Stomach smooth muscle (tissue), 2 donors: ENCODE results near the gene RAD51B.

Experiments used
- H3K27ac ChIP-seq: one replicate; pipeline ENCODE4 v1.7.0; 2013; ENCODE audit warnings: mild to moderate bottlenecking, low read length, inconsistent platforms
- H3K27me3 ChIP-seq, 2 donors: one replicate each; pipeline ENCODE4 v1.7.0; 2013; ENCODE audit warnings: low read length in 2 of 2; ENCODE audit not compliant: insufficient read depth in 2 of 2, control insufficient read depth in 1 of 2
- H3K36me3 ChIP-seq, 2 donors: one replicate each; pipeline ENCODE4 v1.7.0; 2013; ENCODE audit warnings: low read length in 2 of 2; ENCODE audit not compliant: control insufficient read depth in 2 of 2, insufficient read depth in 2 of 2
- H3K4me1 ChIP-seq: one replicate; pipeline ENCODE4 v1.7.0; 2013; ENCODE audit warnings: low read length; ENCODE audit not compliant: control insufficient read depth, insufficient read depth
- H3K4me3 ChIP-seq, 2 donors: one replicate each; pipeline ENCODE4 v1.7.0; 2013; ENCODE audit warnings: low read length in 2 of 2
- H3K9ac ChIP-seq, 2 donors: one replicate each; pipeline ENCODE4 v1.7.0; 2013; ENCODE audit warnings: low read length in 2 of 2, mild to moderate bottlenecking in 1 of 2
- H3K9me3 ChIP-seq, 2 donors: one replicate each; pipeline ENCODE4 v1.7.0; 2013; ENCODE audit warnings: low read length in 2 of 2; ENCODE audit not compliant: control insufficient read depth in 2 of 2
- donor health status: healthy.
- donor health status: Pancreatic carcinoma.

Gene RAD51B

GRCh38 chr14:68719634-68720384, 900.2 kb downstream of the RAD51B start:
- Histone ChIP-seq H3K4me3 (no peak overlapping the region), H3K4me1 (no peaks in the 10 kb centered on the region), H3K9me3 (no peaks in the 10 kb centered on the region), H3K27me3 (no peaks in the 10 kb centered on the region), H3K9ac (no peak overlapping the region), H3K27ac (no peak overlapping the region), H3K36me3 (no peaks in the 10 kb centered on the region)

GRCh38 chr14:68722186-68722585, 902.6 kb downstream of the RAD51B start:
- Histone ChIP-seq H3K9me3 (no peaks in the 10 kb centered on the region), H3K36me3 (no peaks in the 10 kb centered on the region), H3K4me3 (no peak overlapping the region), H3K27me3 (no peaks in the 10 kb centered on the region), H3K9ac (no peak overlapping the region), H3K4me1 (no peaks in the 10 kb centered on the region), H3K27ac (no peak overlapping the region)

- peaks cover 4% of the 10 kb centered on the region for H3K4me1 ChIP-seq
- no peaks in the 10 kb centered on the region for H3K27me3 ChIP-seq
- no peak overlapping the region for H3K27ac ChIP-seq
These were observed 903.5 kb downstream of the RAD51B start for GRCh38 chr14:68722968-68723566.

GRCh38 chr14:68723808-68724268, 904.3 kb downstream of the RAD51B start:
- H3K9ac ChIP-seq = no peak overlapping the region
- H3K4me3 ChIP-seq = no peak overlapping the region
- no peaks in the 10 kb centered on the region for H3K36me3 ChIP-seq
- H3K4me1 ChIP-seq = peaks cover 4% of the 10 kb centered on the region
- no peak overlapping the region for H3K27ac ChIP-seq
- H3K9me3 ChIP-seq = no peaks in the 10 kb centered on the region
- no peaks in the 10 kb centered on the region for H3K27me3 ChIP-seq

More at GRCh38 chr14:68722968-68723566, 903.5 kb downstream of the RAD51B start:
- Histone ChIP-seq H3K4me3 (no peak overlapping the region), H3K9ac (no peak overlapping the region), H3K36me3 (no peaks in the 10 kb centered on the region), H3K9me3 (no peaks in the 10 kb centered on the region)

DNA sequence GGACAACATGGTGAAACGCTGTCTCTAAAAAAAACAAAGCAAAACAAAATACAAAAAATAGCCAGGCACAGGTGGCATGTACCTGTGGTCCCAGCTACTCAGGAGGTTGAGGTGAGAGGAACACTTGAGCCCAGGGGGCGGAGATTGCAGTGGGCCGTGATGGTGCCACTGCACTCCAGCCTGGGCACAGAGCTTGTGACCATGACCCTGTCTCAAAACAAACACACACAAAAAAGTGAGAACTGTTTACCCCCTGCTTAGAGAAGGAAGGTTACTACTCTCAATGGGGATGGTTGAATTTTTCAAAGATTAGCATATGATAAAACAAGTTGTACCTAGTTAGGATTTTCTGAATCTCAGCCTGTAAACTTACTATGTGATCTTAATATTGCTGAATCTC, 905.3 kb downstream of the RAD51B start:
- Histone ChIP-seq H3K9ac (no peak overlapping the region), H3K27me3 (no peaks in the 10 kb centered on the region), H3K9me3 (no peaks in the 10 kb centered on the region), H3K36me3 (no peaks in the 10 kb centered on the region), H3K27ac (no peak overlapping the region), H3K4me3 (no peak overlapping the region), H3K4me1 (peaks cover 4% of the 10 kb centered on the region)

DNA sequence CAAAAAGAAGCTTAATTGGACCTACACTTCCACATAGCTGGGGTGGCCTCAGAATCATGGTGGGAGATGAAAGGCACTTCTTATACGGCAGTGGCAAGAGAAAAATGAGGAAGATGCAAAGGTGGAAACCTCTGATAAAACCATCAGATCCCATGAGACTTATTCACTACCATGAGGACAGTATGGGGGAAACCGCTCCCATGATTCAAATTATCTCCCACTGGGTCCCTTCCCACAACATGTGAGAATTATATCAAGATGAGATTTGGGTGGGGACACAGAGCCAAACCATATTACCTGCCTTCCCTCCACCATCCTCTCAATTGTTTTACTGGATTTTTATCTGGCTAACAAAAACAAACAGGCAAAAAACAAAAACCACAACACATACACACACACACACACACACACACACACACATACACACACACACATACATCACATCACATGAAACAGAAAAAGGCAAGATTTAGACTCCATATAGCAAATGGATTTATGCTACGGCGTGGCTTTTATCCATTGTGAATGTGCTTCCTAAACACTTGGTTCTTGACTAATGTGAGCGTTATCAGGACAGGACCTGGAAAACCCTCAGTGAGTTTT, 906.6 kb downstream of the RAD51B start:
- Histone ChIP-seq H3K4me3 (no peak overlapping the region), H3K4me1 (peaks cover 4% of the 10 kb centered on the region), H3K9me3 (no peaks in the 10 kb centered on the region), H3K27ac (no peak overlapping the region), H3K27me3 (no peaks in the 10 kb centered on the region), H3K9ac (no peak overlapping the region), H3K36me3 (no peaks in the 10 kb centered on the region)

DNA sequence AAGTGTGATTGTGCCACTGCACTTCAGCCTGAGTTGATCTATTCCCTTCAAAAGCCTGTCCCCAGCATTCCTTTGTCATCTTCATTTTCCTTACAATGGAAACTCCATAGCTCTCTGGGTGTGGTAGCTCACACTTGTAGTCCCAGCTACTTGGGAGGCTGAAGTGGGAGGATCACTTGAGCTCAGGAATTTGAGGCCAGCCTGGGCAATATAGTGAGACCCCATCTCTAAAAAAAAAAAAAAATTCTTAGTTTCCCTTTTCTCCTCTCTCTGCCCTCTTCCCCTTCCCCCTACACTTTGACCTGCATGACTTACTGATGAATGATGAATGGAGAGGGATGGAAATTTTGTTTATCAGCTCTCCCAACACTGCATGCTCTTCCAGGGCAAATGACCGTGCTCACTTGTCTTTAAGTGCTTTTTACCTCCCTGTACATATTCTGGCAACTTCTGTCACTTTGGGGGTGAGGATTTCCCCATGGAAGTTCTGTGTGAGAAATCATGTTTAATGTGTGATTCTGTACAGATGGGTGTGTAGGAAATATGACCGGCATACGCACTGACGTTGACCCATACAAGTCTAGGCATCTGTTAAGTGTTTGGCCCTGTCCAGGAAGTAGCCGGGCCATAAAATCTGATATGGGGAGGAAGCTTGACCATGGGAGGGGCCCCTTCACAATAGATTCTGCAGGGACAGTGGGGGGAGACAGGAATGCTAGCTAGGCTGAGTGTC, 907.9 kb downstream of the RAD51B start:
- H3K27ac ChIP-seq = no peak overlapping the region
- peaks cover 4% of the 10 kb centered on the region for H3K4me1 ChIP-seq
- no peaks in the 10 kb centered on the region for H3K9me3 ChIP-seq
- H3K27me3 ChIP-seq = no peaks in the 10 kb centered on the region
- H3K36me3 ChIP-seq = no peaks in the 10 kb centered on the region
- H3K9ac ChIP-seq = no peak overlapping the region
- no peak overlapping the region for H3K4me3 ChIP-seq

GRCh38 chr14:68728342-68729106, 908.9 kb downstream of the RAD51B start:
- Histone ChIP-seq H3K9ac (no peak overlapping the region), H3K36me3 (no peaks in the 10 kb centered on the region), H3K4me3 (no peak overlapping the region), H3K9me3 (no peaks in the 10 kb centered on the region), H3K4me1 (peaks cover 4% of the 10 kb centered on the region), H3K27me3 (no peaks in the 10 kb centered on the region), H3K27ac (no peak overlapping the region)

- Histone ChIP-seq H3K27me3 (no peaks in the 10 kb centered on the region), H3K9me3 (no peaks in the 10 kb centered on the region), H3K4me1 (peaks cover 4% of the 10 kb centered on the region), H3K36me3 (no peaks in the 10 kb centered on the region), H3K27ac (no peak overlapping the region), H3K4me3 (no peak overlapping the region), H3K9ac (no peak overlapping the region)
These were observed 910.0 kb downstream of the RAD51B start for GRCh38 chr14:68729556-68729955.

DNA sequence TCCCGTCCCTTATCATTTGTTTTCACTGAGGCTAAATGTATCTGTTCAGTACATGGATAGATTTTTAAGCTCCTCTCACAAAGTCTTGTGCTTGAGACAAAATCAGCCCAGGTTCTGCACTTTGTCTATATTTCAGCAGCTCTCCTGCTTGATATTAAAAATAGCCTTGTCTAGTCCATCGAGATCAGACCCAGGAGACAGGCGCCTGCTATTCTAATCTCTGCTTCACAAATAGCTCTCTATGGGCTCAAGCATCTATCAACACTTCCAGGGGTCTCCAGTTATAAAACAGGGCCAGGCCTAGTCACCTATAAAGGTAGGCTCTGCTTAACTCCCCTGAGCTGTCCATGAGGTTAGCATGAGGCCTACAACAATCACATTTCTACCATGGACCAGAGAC, 910.8 kb downstream of the RAD51B start:
- H3K27me3 ChIP-seq = no peaks in the 10 kb centered on the region
- H3K27ac ChIP-seq = no peak overlapping the region
- H3K36me3 ChIP-seq = no peaks in the 10 kb centered on the region
- H3K4me1 ChIP-seq = peaks cover 8% of the 10 kb centered on the region
- no peak overlapping the region for H3K4me3 ChIP-seq
- no peak overlapping the region for H3K9ac ChIP-seq
- H3K9me3 ChIP-seq = no peaks in the 10 kb centered on the region
